GM18951 (cell line): ENCODE measurements around the gene ERICH6B.

ENCODE experiments used
- POLR2A ChIP-seq: IDR thresholded peaks from 4 replicates; pipeline ENCODE4 v1.6.1; 2011; ENCODE audit warnings: mild to moderate bottlenecking; ENCODE audit not compliant: insufficient read length, insufficient read depth; ENCODE audit errors: extremely low read depth
- in situ Hi-C: fragments of 300-500 bp; cut with MboI; formaldehyde crosslinking; loops from one replicate; pipeline ENCODE4 v1.12.0; 2022; ENCODE audit warnings: low sequenced_read_pairs, mixed read lengths, inconsistent platforms; ENCODE audit not compliant: unreplicated experiment

ERICH6B gene

GRCh38 chr13:45542878-45543277, 72.7 kb downstream of the ERICH6B start:
- in situ Hi-C loops = no loop called here
- TF ChIP-seq POLR2A = no peak

- no peak for TF ChIP-seq POLR2A
Observed at GRCh38 chr13:45542391-45542790, 73.1 kb downstream of the ERICH6B start.

DNA sequence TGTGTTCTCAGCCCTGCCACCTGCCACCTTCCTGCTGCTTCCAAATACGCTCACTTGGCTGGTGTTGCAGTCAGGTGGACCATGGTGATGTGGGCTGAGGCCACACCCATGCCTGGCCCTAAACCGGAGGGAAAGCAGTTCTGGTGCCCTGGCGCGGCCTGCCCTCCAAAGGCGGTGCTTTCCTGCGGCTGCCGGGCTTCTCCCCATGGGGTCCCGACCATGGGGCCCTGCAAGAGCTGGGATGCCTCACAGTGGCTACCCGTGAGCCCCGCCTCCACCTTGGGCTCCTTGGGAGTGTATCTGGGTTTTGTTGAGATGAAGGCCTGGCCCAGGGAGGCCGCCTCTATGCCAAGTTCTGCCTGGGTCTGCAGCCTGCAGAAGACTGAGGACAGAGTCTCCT, 73.7 kb downstream of the ERICH6B start:
- TF ChIP-seq POLR2A = no peak
- in situ Hi-C loops = no loop called here

More at GRCh38 chr13:45542391-45542790, 73.1 kb downstream of the ERICH6B start:
- in situ Hi-C loops = no loop called here

- in situ Hi-C loops = no loop called here
- TF ChIP-seq POLR2A = no peak
Observed at GRCh38 chr13:45540864-45541263, 74.7 kb downstream of the ERICH6B start.

- no peak for TF ChIP-seq POLR2A
- in situ Hi-C loops = no loop called here
Observed at GRCh38 chr13:45540195-45540594, 75.3 kb downstream of the ERICH6B start.

DNA sequence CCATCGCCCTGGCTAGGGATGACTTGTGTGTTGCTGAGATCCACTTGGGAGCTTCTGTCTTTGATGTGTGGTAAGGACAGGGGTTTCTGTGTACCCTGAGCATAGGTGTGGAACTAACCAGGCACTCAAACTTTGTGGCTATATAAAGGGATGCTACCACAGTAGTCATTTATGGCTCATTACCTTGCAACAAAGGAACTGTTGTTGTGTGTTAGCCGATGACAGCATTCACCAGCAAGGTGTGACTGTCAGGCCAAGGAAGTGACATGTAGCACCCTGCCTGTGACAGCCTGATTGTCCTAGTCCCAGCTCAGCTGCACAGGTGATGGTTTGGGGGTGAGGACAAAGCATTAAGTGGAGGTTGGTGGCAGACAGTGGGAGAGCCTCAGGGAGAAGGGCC, 77.2 kb downstream of the ERICH6B start:
- no peak for TF ChIP-seq POLR2A
- in situ Hi-C loops = no loop called here

DNA sequence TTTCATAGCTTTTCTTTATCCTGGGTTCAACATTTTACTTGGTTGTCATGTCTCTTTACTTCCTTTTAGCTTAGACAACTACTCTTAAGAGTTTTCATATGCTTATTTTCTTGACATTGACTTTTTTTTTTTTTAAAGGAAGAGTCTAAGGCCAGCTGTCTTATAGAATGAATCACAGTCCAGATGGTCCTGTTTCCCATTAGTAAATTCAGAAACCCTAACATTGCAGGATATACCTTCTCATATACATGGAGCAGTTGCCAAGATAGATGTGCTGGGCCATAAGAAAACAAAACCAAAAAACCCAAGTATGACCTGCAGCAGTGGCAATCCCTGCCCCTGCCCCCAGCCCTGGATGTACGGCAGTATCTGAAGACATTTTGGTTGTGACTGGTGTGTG, 78.0 kb downstream of the ERICH6B start:
- in situ Hi-C loops = no loop called here
- no peak for TF ChIP-seq POLR2A

DNA sequence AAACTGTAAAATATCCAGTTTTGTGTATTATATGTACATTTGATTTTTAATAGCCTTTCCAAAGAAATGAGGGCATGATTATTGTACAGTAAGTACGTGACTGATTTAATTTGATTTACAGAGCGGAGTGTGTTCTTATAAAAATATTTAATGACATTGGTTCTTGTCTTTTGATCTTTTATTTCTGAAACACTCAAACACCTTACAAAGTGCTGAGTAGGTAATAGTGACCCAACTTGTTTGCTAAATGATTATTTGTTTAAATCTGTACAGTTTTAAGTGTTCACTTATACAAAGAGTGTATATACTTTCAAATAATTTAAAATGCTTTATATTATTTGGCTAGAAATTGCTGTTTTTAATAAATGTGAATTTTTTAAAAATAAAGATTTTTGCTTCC, 79.3 kb downstream of the ERICH6B start:
- in situ Hi-C loops = no loop called here
- no peak for TF ChIP-seq POLR2A

GRCh38 chr13:45534604-45535003, 80.9 kb downstream of the ERICH6B start:
- TF ChIP-seq POLR2A = no peak
- in situ Hi-C loops = no loop called here

DNA sequence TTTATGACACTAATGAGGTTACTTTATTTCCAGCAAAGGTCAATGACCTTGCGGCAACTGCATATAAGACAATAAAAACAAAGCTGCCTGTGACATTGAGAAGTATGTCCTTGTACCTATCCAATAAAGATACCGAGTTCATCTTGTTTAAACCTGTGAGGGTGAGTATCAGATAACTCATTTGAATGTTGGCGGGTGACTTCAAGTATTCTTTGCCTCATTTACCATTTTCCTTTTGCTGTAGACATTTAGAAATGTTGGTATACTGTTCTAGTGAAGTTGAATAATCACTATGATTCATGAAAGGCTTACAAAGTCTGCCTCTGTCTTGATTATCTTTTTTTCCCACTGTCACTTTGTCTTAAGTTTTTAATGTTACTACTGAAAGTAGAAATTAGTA, 85.8 kb downstream of the ERICH6B start:
- in situ Hi-C loops = no loop called here
- no peak for TF ChIP-seq POLR2A

- no peak for TF ChIP-seq POLR2A
- in situ Hi-C loops = no loop called here
Observed at GRCh38 chr13:45527699-45528462, 87.7 kb downstream of the ERICH6B start.

GRCh38 chr13:45522571-45522970, 93.0 kb downstream of the ERICH6B start:
- in situ Hi-C loops = no loop called here
- TF ChIP-seq POLR2A = no peak

DNA sequence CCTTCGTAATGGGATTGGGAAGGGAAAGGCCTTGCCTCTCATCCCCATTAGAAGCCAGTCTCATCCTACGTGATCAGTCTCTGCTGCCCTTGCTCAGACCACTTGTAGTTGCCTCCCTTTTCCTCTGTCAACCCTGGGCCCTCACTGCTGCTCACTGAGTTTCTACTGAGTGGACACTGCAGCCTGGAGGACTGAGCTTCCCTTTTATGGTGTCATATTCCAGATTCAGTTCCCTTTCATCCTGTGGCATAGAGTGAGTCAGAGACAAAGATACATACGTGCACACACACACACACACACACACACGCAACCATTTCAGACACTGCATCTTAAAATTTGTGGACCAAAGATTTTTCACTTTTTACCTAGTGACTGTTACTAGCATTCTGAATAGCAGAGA, 94.2 kb downstream of the ERICH6B start:
- in situ Hi-C loops = no loop called here
- no peak for TF ChIP-seq POLR2A

- in situ Hi-C loops = no loop called here
- no peak for TF ChIP-seq POLR2A
Observed at GRCh38 chr13:45519493-45519892, 96.0 kb downstream of the ERICH6B start.
